ENCODE measurements around the gene SCYGR5. TPM values are rescaled to one million over a fixed set of nuclear protein-coding genes. Genes with fewer than 3 reads are reported as not detected.

SCYGR5 gene
- total and polyA plus RNA-seq, 2 experiments from 2014 or later, result not detected

GRCh38 chr2:227710986-227711385 is 44.4 kb downstream of the SCYGR5 start (continued):
- no peak for TF ChIP-seq REST (IDR thresholded peaks at IDR 0.05; ENCODE audit: unreplicated experiment)

GRCh38 chr2:227713291-227713690 is 46.7 kb downstream of the SCYGR5 start:
- Histone ChIP-seq H3K4me1 (ENCODE audit: insufficient read depth) (peaks cover 24% of the 10 kb centered on the region), H3K4me3 (no peak overlapping the region), H3K36me3 (ENCODE audit: insufficient read depth) (no peaks in the 10 kb centered on the region), H2AFZ (no peak overlapping the region), H3F3A (replicated peaks; ENCODE audit: low read depth) (no peaks in the 10 kb centered on the region), H3K27ac (ENCODE audit: low read depth) (no peak overlapping the region), H3K27me3 (ENCODE audit: insufficient read depth) (no peaks in the 10 kb centered on the region), H3K79me2 (replicated peaks; ENCODE audit: insufficient read depth) (no peaks in the 10 kb centered on the region; the same call in 1 of the 2 replicates), H3K4me2 (no peak overlapping the region), H4K20me1 (replicated peaks; ENCODE audit: insufficient read depth) (no peaks in the 10 kb centered on the region), H3K9me2 (ENCODE audit: insufficient read depth) (no peaks in the 10 kb centered on the region)
- Mint-ChIP-seq H3K27me3 (ENCODE audit: insufficient read depth, low read depth, poor library complexity) (peaks cover 2% of the 10 kb centered on the region), H3K9me3 (peaks cover 10% of the 10 kb centered on the region; the same call in 2 of the 3 replicates), H3K4me3 (no peak overlapping the region), H3K27ac (no peak overlapping the region), H3K36me3 (ENCODE audit: low read depth) (peaks cover 3% of the 10 kb centered on the region; the same call in 2 of the 3 replicates), H3K4me1 (peaks cover 21% of the 10 kb centered on the region)
- ATAC-seq (no peak), DNase-seq (ENCODE audit: low spot score) (no peak)
- TF ChIP-seq ZNF331 (CRISPR knock-in tag; IDR thresholded peaks at IDR 0.05; ENCODE audit: low read depth), result no peak
- no peak for TF ChIP-seq NANOG (IDR thresholded peaks at IDR 0.05; ENCODE audit: borderline replicate concordance)
- TF ChIP-seq CTCF (conservative IDR thresholded peaks at IDR 0.05; ENCODE audit: low read depth in 2 of 2), result no peak
- no peak for TF ChIP-seq STAT1 (IDR thresholded peaks at IDR 0.05; ENCODE audit: unreplicated experiment)
- TF ChIP-seq POLR2AphosphoS5 (IDR thresholded peaks at IDR 0.05; ENCODE audit: low read depth), result no peak
- no peak for TF ChIP-seq CREB1 (CRISPR knock-in tag; IDR thresholded peaks at IDR 0.05; ENCODE audit: low read depth)
- no peak for TF ChIP-seq JUNB (IDR thresholded peaks at IDR 0.05; ENCODE audit: unreplicated experiment)
- TF ChIP-seq REST (IDR thresholded peaks at IDR 0.05; ENCODE audit: unreplicated experiment), result no peak
- no peak for TF ChIP-seq EZH2phosphoT487 (IDR thresholded peaks at IDR 0.05; ENCODE audit: unreplicated experiment)
- no peak for TF ChIP-seq ZNF462 (CRISPR knock-in tag; IDR thresholded peaks at IDR 0.05)
